ENCODE data around the gene EFNA5.
"Not testable (repeated sequence)": the region's sequence is repeated elsewhere in the genome, so short reads cannot be mapped to it uniquely, and the experiment has no call there.

EFNA5 gene

GRCh38 chr5:107378218-107378899, 292.4 kb downstream of the EFNA5 start:
- in situ Hi-C loops (cut with MboI; ENCODE audit: low sequenced_read_pairs): no loop called here

GRCh38 chr5:107377277-107377609, 293.5 kb downstream of the EFNA5 start:
- in situ Hi-C loops (cut with MboI; ENCODE audit: low sequenced_read_pairs): no loop called here

DNA sequence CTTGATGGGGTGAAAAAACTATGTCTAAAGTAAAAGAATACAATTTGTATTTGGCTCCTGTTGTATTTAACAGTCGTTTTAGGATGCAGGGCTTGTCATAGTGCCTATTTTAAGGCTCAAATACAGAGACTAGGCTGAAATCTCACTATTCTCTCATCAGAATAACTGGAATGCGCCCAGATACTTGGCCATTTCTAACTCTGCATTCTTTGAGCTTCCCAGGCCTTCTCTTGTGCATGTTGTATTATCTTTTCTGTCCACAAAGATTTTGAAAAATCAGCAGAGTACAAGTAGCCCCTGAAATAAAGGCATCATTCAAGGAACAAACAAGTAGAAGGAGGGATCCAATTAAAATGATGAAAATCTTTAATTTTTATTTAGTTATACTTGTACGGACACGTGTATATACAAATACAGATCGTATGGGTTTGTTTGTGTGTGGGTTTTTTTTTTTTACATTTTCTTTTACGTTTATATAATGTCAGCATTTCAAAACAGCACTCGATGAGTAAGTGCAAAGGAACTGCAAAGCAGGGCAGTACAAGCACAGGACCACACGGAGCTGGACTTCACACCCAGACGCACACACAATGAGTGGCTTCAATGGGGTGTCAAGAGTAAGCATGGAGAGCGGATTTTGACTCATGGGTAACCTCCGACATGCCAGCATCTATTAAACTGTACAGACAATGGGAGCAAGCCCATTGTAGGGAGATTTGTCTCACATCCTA, 294.0 kb downstream of the EFNA5 start:
- in situ Hi-C loops (cut with MboI; ENCODE audit: low sequenced_read_pairs): no loop called here

DNA sequence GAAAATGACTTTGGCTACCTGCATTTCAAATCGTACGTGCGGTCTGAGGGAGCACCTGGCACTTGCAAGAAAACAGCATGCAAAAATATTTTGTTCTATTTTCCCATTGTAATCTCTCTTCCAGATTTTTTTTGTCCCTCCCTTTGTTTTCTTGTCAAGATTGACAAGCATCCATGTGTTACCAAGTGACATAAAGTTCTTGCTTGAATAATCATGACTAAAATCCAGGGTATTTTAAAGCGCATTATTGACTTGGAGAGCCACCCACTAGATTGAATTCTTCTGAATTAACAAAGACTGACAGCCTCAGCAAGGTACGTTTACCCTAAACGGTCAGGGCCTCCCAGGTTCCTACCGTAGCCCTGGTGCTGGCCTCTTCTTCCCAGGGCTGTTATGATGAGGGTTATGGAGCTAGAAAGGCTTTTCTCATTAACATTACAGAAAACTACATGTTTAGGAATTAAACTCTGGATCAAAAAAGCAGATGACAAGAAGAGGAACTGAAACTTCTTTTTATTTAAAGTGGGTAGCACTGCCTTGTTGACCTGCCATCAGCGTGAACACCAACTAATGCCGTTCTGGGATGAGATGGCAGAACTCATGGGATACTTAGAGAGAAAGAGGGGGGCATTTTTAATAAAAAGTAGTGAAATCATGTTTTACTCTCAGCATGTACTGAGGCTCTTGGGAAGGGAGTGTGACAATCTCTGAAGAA, 297.0 kb downstream of the EFNA5 start:
- in situ Hi-C loops (cut with MboI; ENCODE audit: low sequenced_read_pairs): no loop called here

DNA sequence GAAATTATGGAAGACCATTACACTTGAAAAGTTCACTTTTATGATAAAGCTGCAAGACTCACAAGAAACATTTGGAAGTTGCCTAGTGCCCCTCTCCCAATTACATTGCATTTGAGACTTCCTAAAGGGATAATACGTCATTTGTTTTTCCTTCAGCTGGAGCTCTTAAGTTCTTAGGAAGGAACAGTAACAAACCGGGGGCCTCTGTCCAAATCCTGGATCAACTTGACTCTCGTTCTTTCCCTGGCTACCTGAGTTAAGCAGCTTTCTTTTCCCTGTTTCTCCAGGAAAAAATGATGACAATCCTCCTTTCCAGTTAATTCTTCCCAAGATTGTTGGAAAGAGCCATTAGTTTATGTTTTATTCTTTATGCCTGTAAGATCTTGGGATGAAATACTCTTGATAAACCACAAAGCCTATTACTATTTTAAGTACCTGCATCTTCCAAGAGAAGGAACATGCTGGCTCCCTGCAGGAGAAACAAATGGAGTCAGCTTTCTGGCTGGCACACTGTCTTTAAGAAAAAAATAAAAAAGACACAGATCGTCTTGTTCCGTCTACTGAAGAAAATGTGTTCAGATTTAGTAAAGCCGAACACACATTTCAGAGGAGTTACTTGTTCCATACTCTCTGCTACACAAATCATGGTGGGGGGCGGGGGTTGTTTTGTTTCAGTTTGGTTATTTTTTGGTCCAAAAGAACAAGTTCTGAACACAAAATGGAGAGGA, 297.9 kb downstream of the EFNA5 start:
- in situ Hi-C loops (cut with MboI; ENCODE audit: low sequenced_read_pairs): no loop called here

DNA sequence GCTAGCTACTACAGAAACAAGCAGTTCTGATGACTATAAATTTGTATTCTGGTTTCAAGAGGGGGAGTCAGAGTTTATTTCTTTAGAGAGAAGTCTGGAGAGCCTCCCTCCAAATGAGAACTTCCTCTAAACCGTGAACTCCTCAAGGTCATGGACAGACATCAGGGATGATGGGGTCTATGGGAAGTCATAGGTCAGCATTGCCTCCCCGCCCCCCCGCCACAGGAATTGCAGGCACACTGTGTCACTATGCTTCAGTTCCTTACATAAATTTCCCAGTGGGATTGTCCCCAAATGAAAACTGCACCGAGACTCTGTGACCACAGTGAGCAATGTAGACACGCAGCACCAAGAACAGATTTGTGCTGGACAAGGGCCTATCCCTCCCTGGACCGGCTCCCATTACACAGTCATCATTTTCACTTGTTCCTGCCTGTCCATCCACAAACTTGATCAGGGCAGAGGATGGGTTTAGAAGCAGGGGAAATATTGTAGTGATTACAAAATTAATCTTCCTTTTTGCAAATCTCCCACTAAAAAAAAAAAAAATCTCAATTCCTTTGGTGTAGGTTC, 300.3 kb downstream of the EFNA5 start:
- in situ Hi-C loops (cut with MboI; ENCODE audit: low sequenced_read_pairs): no loop called here

- in situ Hi-C loops (cut with MboI; ENCODE audit: low sequenced_read_pairs): no loop called here
Observed at GRCh38 chr5:107369622-107370021, 301.1 kb downstream of the EFNA5 start.

GRCh38 chr5:107368615-107369014, 302.1 kb downstream of the EFNA5 start:
- in situ Hi-C loops (cut with MboI; ENCODE audit: low sequenced_read_pairs): no loop called here

DNA sequence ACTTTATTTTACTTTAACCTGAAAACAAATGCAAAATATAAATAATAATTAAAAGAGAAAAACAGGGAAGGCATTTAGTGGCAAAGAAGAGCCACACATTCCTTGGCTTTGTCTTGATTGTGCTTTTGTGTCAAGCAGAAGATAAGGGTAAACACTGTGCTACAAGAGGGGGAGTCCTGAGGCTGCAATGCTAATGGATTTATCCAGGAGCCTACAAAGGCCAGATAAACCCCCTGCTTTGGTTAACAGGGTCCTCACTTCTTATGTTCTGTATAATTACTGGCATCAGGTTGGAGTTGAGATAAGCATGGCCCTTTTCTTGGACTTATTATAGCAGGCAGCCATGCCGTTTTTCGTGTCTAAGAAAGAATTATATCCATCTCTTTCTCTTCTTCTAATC, 302.8 kb downstream of the EFNA5 start:
- in situ Hi-C loops (cut with MboI; ENCODE audit: low sequenced_read_pairs): no loop called here

- in situ Hi-C loops (cut with MboI; ENCODE audit: low sequenced_read_pairs): no loop called here
Observed at GRCh38 chr5:107367480-107367879, 303.3 kb downstream of the EFNA5 start.

- in situ Hi-C loops (cut with MboI; ENCODE audit: low sequenced_read_pairs): no loop called here
Observed at GRCh38 chr5:107365320-107366109, 305.2 kb downstream of the EFNA5 start.

GRCh38 chr5:107364443-107365319, 306.1 kb downstream of the EFNA5 start:
- in situ Hi-C loops (cut with MboI; ENCODE audit: low sequenced_read_pairs): no loop called here

- in situ Hi-C loops (cut with MboI; ENCODE audit: low sequenced_read_pairs): no loop called here
Observed at GRCh38 chr5:107363768-107364167, 307.0 kb downstream of the EFNA5 start.

- in situ Hi-C loops (cut with MboI; ENCODE audit: low sequenced_read_pairs): no loop called here
Observed at GRCh38 chr5:107361945-107362344, 308.8 kb downstream of the EFNA5 start.

DNA sequence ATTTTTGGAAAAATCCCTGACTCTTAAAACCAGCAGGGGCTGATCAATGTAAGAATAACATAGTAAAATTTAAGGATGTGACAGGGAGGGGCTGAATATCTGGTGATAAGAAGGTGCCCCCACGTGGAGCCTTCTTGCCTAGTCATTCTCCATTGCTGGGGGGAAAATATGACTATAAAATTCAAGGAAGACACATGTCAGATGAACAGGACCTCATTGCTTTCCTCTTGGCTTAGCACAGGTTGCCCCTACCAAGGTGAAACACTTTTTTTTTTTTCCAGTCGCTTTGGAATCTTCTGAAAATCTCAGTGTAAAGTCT, 310.9 kb downstream of the EFNA5 start:
- in situ Hi-C loops (cut with MboI; ENCODE audit: low sequenced_read_pairs): no loop called here

DNA sequence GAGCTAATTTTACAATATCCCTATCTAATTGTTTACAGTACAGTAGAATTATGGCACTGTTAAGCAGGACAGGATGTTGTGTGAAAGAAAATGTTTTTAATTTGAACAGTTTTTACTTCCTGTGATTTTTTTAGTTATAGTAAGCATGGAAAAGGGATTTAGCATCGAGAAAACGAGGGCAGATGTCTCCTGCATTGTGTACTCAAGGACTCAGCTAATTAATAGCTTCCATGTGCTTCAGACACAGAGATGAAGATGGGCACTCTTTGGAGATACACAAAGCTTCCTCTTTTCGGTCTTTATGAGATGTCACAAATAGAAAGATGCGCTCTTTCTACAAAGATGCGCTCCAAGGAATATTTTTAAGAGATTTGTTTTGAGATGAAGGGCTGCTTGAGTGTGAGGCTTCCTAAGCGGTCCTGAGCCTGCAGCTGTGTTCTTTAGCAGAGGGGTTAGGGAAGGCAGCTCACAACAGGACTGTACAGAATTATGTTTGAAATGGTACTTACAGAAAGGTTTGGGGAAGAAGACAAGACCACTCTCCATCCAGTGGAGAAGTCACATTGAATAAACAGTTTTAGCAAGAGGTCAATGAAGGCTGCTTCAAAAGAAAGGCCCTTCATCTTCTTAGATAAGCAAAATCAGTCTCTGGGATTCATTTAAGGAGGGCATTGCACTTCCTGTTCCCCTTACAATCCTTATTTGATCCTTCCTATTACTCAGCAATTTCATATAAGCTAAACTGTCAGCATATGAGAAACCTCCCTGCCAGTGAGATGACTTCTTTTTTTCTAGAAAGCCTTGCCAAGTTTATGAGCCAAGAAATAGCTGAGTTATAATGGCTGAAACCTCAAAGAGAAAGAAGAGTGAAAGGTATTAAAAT, 311.5 kb downstream of the EFNA5 start:
- in situ Hi-C loops (cut with MboI; ENCODE audit: low sequenced_read_pairs): no loop called here

DNA sequence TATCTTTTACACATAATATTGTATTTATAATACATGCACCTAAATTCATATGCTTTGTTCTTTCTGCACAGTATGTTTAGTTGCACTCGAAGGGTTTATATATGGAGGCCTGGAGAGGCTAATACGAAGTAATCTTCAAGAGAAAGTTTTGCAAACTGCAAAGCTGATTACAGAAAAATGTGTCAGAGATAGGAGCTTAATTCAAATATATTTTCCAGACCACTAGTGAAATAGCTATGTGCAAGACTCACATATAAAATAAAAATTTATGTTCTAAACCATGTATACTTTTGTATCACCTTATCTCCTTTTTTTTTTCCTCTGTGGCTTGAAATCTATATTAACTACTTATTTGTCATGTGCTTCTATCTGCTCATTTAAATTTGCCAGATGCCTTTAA, 313.8 kb downstream of the EFNA5 start:
- in situ Hi-C loops (cut with MboI; ENCODE audit: low sequenced_read_pairs): no loop called here

GRCh38 chr5:107352576-107352975, 318.2 kb downstream of the EFNA5 start:
- in situ Hi-C loops (cut with MboI; ENCODE audit: low sequenced_read_pairs): no loop called here

DNA sequence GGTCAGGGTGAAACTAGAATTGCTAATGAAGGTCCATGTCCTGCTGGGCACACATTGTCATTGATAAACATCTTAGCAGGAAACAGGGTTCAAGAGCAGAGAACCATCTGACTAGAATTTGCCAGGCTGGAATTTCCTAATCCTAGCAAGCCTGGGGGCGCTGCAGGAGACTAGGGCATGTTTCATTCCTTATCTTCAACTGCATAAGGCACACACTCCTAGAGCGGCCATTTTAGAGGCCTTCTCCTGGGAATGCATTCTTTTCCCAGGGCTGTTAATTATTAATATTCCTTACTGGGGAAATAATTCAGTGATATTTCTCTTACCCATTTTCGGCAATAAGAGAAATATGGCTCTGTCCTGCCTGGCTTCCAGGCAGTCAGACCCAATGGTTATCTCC, 324.2 kb downstream of the EFNA5 start:
- in situ Hi-C loops (cut with MboI; ENCODE audit: low sequenced_read_pairs): not testable (repeated sequence)
